Fibroblast of lung (primary cell): ENCODE measurements around the gene LRRC46. TPM values are rescaled to one million over a fixed set of nuclear protein-coding genes. Genes with fewer than 3 reads are reported as not detected.

Experiments used
- DNase-seq, 2 donors: peaks; one replicate each; pipeline versions ENCODE4 v3.0.0 to v3.0.0-alpha.2; 2010; ENCODE audit warnings: low read depth in 2 of 2
- H2AFZ ChIP-seq: 2 replicates; pipeline ENCODE4 v1.5.1; 2012; ENCODE audit warnings: low read length, control low read depth, inconsistent platforms
- H3K27ac ChIP-seq: 2 replicates; pipeline ENCODE4 v1.5.1; 2011; ENCODE audit warnings: low read length, control low read depth; ENCODE audit not compliant: insufficient read depth
- H3K27me3 ChIP-seq: 2 replicates; pipeline ENCODE4 v1.5.1; 2011; ENCODE audit warnings: mild to moderate bottlenecking, low read length; ENCODE audit not compliant: control insufficient read depth, insufficient read depth
- H3K36me3 ChIP-seq: 2 replicates; pipeline ENCODE4 v1.5.1; 2011; ENCODE audit warnings: low read length; ENCODE audit not compliant: control insufficient read depth, insufficient read depth
- H3K4me1 ChIP-seq: 2 replicates; pipeline ENCODE4 v1.5.1; 2011; ENCODE audit warnings: low read length; ENCODE audit not compliant: control insufficient read depth, insufficient read depth; ENCODE audit errors: extremely low read depth
- H3K4me2 ChIP-seq: 2 replicates; pipeline ENCODE4 v1.5.1; 2011; ENCODE audit warnings: low read length, control low read depth; ENCODE audit not compliant: insufficient read depth; ENCODE audit errors: extremely low read depth
- H3K4me3 ChIP-seq, 4 experiments: fragments of 200-600 bp in 1 of 4; sonication (generic) in 1 of 4; replicated peaks in 1 of 4; 2 replicates each; pipeline ENCODE4 v1.5.1; 2011 to 2016; ENCODE audit warnings: low read length in 4 of 4, low read depth in 3 of 4, mild to moderate bottlenecking in 3 of 4, control low read depth in 2 of 4, inconsistent platforms in 1 of 4, mixed read lengths in 1 of 4; ENCODE audit not compliant: insufficient read depth in 1 of 4; ENCODE audit errors: control extremely low read depth in 1 of 4
- H3K79me2 ChIP-seq: 2 replicates; pipeline ENCODE4 v1.5.1; 2012; ENCODE audit warnings: mild to moderate bottlenecking, low read length, inconsistent platforms; ENCODE audit not compliant: control insufficient read depth, insufficient read depth
- H3K9ac ChIP-seq: 2 replicates; pipeline ENCODE4 v1.5.1; 2011; ENCODE audit warnings: mild to moderate bottlenecking, low read length, control low read depth; ENCODE audit not compliant: insufficient read depth
- H3K9me3 ChIP-seq: 2 replicates; pipeline ENCODE4 v1.5.1; 2012; ENCODE audit warnings: low read depth, low read length; ENCODE audit not compliant: control insufficient read depth, insufficient read depth
- H4K20me1 ChIP-seq: 2 replicates; pipeline ENCODE4 v1.5.1; 2011; ENCODE audit warnings: low read length; ENCODE audit not compliant: control insufficient read depth, insufficient read depth; ENCODE audit errors: extremely low read depth
- CTCF ChIP-seq, 2 donors: IDR thresholded peaks in 1 of 2; conservative IDR thresholded peaks in 1 of 2; 1 replicate in 1 of 2; 2 replicates in 1 of 2; pipeline ENCODE4 v1.5.1; 2011 to 2012; ENCODE audit warnings: low read length in 2 of 2, control low read depth in 1 of 2, inconsistent platforms in 1 of 2, low read depth in 1 of 2, mild to moderate bottlenecking in 1 of 2
- EZH2 ChIP-seq: IDR thresholded peaks from 2 replicates; pipeline ENCODE4 v1.5.1; 2012; ENCODE audit warnings: low read length, control low read depth, mild to moderate bottlenecking; ENCODE audit errors: missing control alignments
- polyA plus RNA-seq, 2 donors: library from polyadenylated mRNA; depleted of rRNA in 1 of 2; stranded (reverse) in 1 of 2; unstranded in 1 of 2; fragments of >200 nt; gene quantifications; 2 replicates each; pipeline ENCODE4 v1.2.1, GENCODE V29; 2011 to 2012; ENCODE audit warnings: missing spikeins in 1 of 2
- total RNA-seq: library from RNA; depleted of rRNA; stranded (reverse); fragments of >200 nt; gene quantifications from 2 replicates; pipeline ENCODE4 v1.2.1, GENCODE V29; 2014

The LRRC46 gene
- total and polyA plus RNA-seq, 2 donors (not counting 1 experiment from before 2014, with no cell fraction given) = under 0.01 to 0.19 TPM

GRCh38 chr17:47856830-47857229, 25.4 kb downstream of the LRRC46 start:
- DNase-seq = no peak
- Histone ChIP-seq H3K27me3 (peaks cover 43% of the 10 kb centered on the region), H3K4me1 (no peaks in the 10 kb centered on the region), H2AFZ (no peak overlapping the region), H3K9me3 (no peaks in the 10 kb centered on the region), H3K36me3 (no peaks in the 10 kb centered on the region), H3K79me2 (no peaks in the 10 kb centered on the region), H3K27ac (no peak overlapping the region), H3K4me3 (no peak overlapping the region), H4K20me1 (no peaks in the 10 kb centered on the region), H3K4me2 (no peak overlapping the region), H3K9ac (no peak overlapping the region)
- TF ChIP-seq EZH2 (no peak), CTCF (conservative IDR thresholded peaks at IDR 0.05 in 1 of 2, IDR thresholded peaks at IDR 0.05 in 1 of 2; ENCODE audit: low read depth in 1 of 2, low read length in 2 of 2) (no peak)

- Histone ChIP-seq H2AFZ (no peak overlapping the region), H3K4me3 (no peak overlapping the region), H3K79me2 (no peaks in the 10 kb centered on the region), H3K27ac (no peak overlapping the region), H3K9me3 (no peaks in the 10 kb centered on the region), H3K9ac (no peak overlapping the region), H3K36me3 (no peaks in the 10 kb centered on the region), H3K4me2 (no peak overlapping the region), H4K20me1 (no peaks in the 10 kb centered on the region), H3K27me3 (peaks cover 34% of the 10 kb centered on the region), H3K4me1 (peaks cover 4% of the 10 kb centered on the region)
- no peak for TF ChIP-seq CTCF (conservative IDR thresholded peaks at IDR 0.05 in 1 of 2, IDR thresholded peaks at IDR 0.05 in 1 of 2; ENCODE audit: low read depth in 1 of 2, low read length in 2 of 2)
- no peak for TF ChIP-seq EZH2
- no peak for DNase-seq
These were observed 26.3 kb downstream of the LRRC46 start for GRCh38 chr17:47857551-47858455.

- Histone ChIP-seq H3K79me2 (no peaks in the 10 kb centered on the region), H3K4me3 (no peak overlapping the region), H3K36me3 (no peaks in the 10 kb centered on the region), H3K27ac (no peak overlapping the region), H3K4me1 (peaks cover 6% of the 10 kb centered on the region), H3K9me3 (no peaks in the 10 kb centered on the region), H3K27me3 (peaks cover 13% of the 10 kb centered on the region), H4K20me1 (no peaks in the 10 kb centered on the region), H3K4me2 (no peak overlapping the region), H3K9ac (no peak overlapping the region), H2AFZ (no peak overlapping the region)
- DNase-seq = no peak
- TF ChIP-seq CTCF (conservative IDR thresholded peaks at IDR 0.05 in 1 of 2, IDR thresholded peaks at IDR 0.05 in 1 of 2; ENCODE audit: low read depth in 1 of 2, low read length in 2 of 2) (no peak), EZH2 (no peak)
These were observed 28.9 kb downstream of the LRRC46 start for GRCh38 chr17:47860386-47860785.
